Prostate gland (tissue), 2 donors: ENCODE data around the gene TRIM7. TPM values are rescaled to one million over a fixed set of nuclear protein-coding genes. Genes with fewer than 3 reads are reported as not detected.

Experiments
- DNase-seq: peaks from one replicate; pipeline ENCODE4 v3.0.0-alpha.2; 2019; ENCODE audit warnings: low spot score
- H3K27ac ChIP-seq, 2 donors: fragments of 200-600 bp; sonication (generic); 2 replicates each; pipeline ENCODE4 v1.5.1; 2017 to 2019
- H3K27me3 ChIP-seq: fragments of 200-600 bp; sonication (generic); replicated peaks from 2 replicates; pipeline ENCODE4 v1.5.1; 2019; ENCODE audit not compliant: insufficient read depth
- H3K36me3 ChIP-seq, 2 donors: fragments of 200-600 bp; sonication (generic); 1 replicate in 1 of 2; 2 replicates in 1 of 2; pipeline versions ENCODE4 v1.5.1 to v1.8.1; 2017 to 2019
- H3K4me1 ChIP-seq: fragments of 200-600 bp; sonication (generic); replicated peaks from 2 replicates; pipeline ENCODE4 v1.5.1; 2019
- H3K4me3 ChIP-seq, 2 donors: fragments of 200-600 bp; sonication (generic); 2 replicates each; pipeline ENCODE4 v1.5.1; 2017 to 2019
- H3K9me3 ChIP-seq: fragments of 200-600 bp; sonication (generic); 2 replicates; pipeline ENCODE4 v1.5.1; 2017
- POLR2A ChIP-seq: fragments of 450-650 bp; IDR thresholded peaks from one replicate; pipeline ENCODE4 v1.6.1; 2016; ENCODE audit warnings: antibody characterized with exemption, mild to moderate bottlenecking
- POLR2AphosphoS5 ChIP-seq: sonication (generic); formaldehyde crosslinking; IDR thresholded peaks from one replicate; pipeline ENCODE4 v1.6.1; 2017; ENCODE audit warnings: antibody characterized with exemption
- WGBS: methylation state at CpG from one replicate; pipeline ENCODE4 v1.1.5; 2018; 5-methylcytosine and 5-hydroxymethylcytosine counted together
- intact Hi-C: fragments of 100-400 bp; cut with DNase I; formaldehyde crosslinking; loops from one replicate; pipeline ENCODE4 v1.14.2; 2022
- total RNA-seq, 2 donors: library from RNA; depleted of rRNA; stranded (reverse); fragments of >200 nt; gene quantifications; one replicate each; pipeline ENCODE4 v1.1.0, GENCODE V29; 2016
- TF ChIP-seq, protein P1 (sequence below), 4 experiments: fragments of 200-600 bp in 2 of 4; fragments of 450-650 bp in 2 of 4; sonication (generic) in 2 of 4; IDR thresholded peaks; 1 replicate in 3 of 4; 2 replicates in 1 of 4; pipeline ENCODE4 v1.5.1; 2016 to 2019; ENCODE audit warnings: antibody characterized with exemption in 4 of 4, mild to moderate bottlenecking in 2 of 4, moderate library complexity in 2 of 4

Gene TRIM7
- total RNA-seq, 2 donors from 2014 or later, result 4.5 to 6.4 TPM

DNA sequence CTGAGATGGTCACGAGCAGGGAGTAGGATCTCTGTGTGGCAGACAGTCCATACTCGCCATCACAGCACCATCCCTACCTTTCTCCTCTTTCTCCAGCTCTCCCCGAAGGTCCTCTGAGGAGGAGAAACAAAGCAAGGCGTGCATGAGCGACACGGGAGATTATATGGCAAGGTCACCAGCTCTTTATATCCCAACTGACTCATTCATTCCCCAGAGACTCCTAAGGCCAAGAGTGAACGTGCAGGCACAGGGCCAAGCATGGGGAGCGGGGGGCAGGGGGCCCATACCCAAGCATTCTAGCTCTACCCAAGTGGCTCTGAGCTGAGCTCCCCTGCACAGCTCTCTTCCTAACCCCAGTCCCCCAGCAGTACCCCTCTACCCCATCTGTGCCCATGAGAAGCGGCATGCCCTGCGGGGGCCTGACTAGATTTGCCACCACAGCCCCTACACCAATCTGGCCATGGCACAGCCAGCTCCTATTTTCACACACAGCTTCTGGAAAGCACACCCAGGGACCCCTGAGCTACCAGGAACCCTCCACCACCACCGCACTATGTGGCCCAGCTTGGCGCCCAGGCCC, 6.8 kb downstream of the TRIM7 start:
- no peak for DNase-seq
- 75% methylated on average over 12 of the region's 12 CpGs for WGBS
- TF ChIP-seq POLR2AphosphoS5 (no peak), POLR2A (no peak)
- TF ChIP-seq, protein P1, sequence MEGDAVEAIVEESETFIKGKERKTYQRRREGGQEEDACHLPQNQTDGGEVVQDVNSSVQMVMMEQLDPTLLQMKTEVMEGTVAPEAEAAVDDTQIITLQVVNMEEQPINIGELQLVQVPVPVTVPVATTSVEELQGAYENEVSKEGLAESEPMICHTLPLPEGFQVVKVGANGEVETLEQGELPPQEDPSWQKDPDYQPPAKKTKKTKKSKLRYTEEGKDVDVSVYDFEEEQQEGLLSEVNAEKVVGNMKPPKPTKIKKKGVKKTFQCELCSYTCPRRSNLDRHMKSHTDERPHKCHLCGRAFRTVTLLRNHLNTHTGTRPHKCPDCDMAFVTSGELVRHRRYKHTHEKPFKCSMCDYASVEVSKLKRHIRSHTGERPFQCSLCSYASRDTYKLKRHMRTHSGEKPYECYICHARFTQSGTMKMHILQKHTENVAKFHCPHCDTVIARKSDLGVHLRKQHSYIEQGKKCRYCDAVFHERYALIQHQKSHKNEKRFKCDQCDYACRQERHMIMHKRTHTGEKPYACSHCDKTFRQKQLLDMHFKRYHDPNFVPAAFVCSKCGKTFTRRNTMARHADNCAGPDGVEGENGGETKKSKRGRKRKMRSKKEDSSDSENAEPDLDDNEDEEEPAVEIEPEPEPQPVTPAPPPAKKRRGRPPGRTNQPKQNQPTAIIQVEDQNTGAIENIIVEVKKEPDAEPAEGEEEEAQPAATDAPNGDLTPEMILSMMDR (IDR thresholded peaks at IDR 0.05), result no peak
- H3K4me1 ChIP-seq, result peaks cover 7% of the 10 kb centered on the region
- no peaks in the 10 kb centered on the region for H3K9me3 ChIP-seq
- H3K4me3 ChIP-seq, result no peak overlapping the region
- H3K27ac ChIP-seq, result no peak overlapping the region
- no peaks in the 10 kb centered on the region for H3K27me3 ChIP-seq
- H3K36me3 ChIP-seq, result no peaks in the 10 kb centered on the region
- intact Hi-C loops, result no loop called here

DNA sequence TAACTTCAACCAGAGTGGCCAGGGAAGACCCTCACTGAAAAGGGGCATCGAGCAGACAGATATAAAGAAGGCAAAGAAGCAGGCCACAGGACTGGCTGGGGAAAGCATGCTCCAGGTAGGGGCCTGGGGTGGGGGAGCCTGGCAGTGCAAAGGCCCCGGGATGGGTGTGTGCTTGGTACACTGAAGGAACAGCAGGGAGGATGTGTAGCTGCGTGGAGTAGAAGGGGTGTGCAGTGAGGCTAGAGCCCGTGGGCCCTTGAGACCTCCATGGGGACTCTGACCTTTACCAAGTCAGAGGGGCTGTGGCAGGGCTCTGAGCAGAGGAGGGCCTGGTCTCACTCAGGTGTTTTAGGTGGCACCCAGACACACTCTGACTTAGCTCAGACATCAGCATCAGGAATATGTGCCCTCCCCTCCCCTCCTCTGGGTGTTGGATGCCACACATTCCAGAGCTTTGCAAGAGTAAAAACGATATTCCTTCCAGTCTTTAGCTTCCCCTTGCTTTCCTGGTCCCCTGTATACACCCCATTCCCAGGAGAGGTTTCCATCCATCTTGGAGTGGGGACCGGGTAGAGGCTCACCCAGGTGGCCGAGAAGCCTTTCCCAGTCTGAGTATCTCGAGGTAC, 7.6 kb downstream of the TRIM7 start:
- WGBS, result 73% methylated on average over 8 of the region's 8 CpGs
- TF ChIP-seq, protein P1 (IDR thresholded peaks at IDR 0.05), result no peak
- no peak for TF ChIP-seq POLR2A
- no peak for TF ChIP-seq POLR2AphosphoS5
- DNase-seq, result no peak
- Histone ChIP-seq H3K9me3 (no peaks in the 10 kb centered on the region), H3K27ac (no peak overlapping the region), H3K4me1 (peaks cover 7% of the 10 kb centered on the region), H3K27me3 (no peaks in the 10 kb centered on the region), H3K4me3 (no peak overlapping the region), H3K36me3 (no peaks in the 10 kb centered on the region)
- intact Hi-C loops, result no loop called here

DNA sequence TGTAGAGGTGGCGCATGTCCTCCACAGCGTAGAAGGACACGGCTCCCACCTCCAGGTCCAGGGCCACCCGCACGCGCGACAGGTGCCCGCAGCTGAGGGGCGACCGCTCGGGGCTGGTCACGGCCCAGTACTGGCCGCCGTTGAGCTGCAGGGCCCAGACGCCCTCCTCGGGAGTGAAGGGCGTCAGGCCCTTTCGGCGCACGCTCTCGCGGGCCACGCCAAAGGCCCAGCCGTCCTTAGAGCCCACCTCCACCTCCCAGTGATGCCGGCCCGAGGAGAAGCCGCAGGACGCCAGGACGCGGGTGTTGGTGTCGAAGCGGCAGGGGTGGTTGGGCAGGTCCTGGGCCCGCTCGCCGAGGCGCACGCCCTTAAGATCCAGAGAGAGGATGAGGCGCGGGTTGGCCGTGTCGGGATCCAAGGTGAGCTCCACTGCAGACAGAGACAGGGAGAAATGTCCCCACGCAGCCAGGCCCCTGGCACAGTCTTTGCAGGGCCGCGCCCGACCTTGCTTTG, 9.7 kb downstream of the TRIM7 start:
- Histone ChIP-seq H3K4me3 (no peak overlapping the region), H3K9me3 (no peaks in the 10 kb centered on the region), H3K27me3 (no peaks in the 10 kb centered on the region), H3K36me3 (no peaks in the 10 kb centered on the region), H3K4me1 (peaks cover 7% of the 10 kb centered on the region), H3K27ac (no peak overlapping the region)
- no peak for DNase-seq
- 70% methylated on average over 22 of the region's 45 CpGs for WGBS
- intact Hi-C loops, result no loop called here
- TF ChIP-seq, protein P1 (IDR thresholded peaks at IDR 0.05), result no peak
- TF ChIP-seq POLR2AphosphoS5, result no peak
- no peak for TF ChIP-seq POLR2A

DNA sequence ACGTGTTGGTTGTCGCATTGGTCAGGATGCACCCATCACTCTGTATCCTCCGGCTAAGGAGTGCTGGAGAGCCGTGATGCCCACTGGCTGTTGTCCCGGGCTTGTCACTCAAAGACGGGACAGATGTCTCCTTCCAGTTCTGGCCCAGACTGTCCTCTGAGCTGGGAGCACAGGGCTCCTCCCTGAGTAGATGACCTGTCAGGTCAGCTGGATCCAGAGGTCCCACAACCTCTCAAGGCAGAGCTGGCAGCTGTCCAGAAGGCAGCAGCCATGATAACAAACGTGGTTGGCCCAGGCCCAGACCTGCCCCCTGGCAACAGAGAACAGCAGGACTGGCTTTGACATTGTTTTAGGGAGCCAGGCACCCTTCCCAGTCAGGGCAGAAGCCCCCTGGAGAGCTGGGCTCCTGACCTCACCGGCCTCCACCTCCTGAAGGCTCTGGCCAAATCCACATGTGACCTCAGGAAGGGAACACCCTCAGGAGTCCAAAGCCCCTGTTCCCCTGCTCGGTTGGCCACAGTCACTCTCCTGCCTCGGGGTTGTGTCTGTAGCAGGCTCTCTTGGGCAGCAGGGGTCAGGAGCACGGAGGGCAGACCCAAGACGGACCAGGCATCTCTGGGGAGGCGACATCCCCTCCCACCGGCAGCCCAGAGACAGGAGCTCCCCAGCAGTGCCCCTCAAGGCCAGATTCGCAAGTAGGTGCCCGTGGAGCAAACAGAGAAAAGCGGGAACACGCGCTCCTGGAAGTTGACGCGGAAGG, 10.3 kb downstream of the TRIM7 start:
- H3K4me1 ChIP-seq, result peaks cover 7% of the 10 kb centered on the region
- H3K27ac ChIP-seq, result no peak overlapping the region
- intact Hi-C loops, result no loop called here
- no peak for TF ChIP-seq POLR2A
- TF ChIP-seq, protein P1 (IDR thresholded peaks at IDR 0.05), result no peak
- TF ChIP-seq POLR2AphosphoS5, result no peak
- no peaks in the 10 kb centered on the region for H3K36me3 ChIP-seq
- H3K4me3 ChIP-seq, result no peak overlapping the region
- no peaks in the 10 kb centered on the region for H3K27me3 ChIP-seq
- no peak for DNase-seq
- 68% methylated on average over 21 of the region's 21 CpGs for WGBS
- H3K9me3 ChIP-seq, result no peaks in the 10 kb centered on the region
